Stimulated activated CD4-positive, alpha-beta T cell treated with anti-CD3 and anti-CD28 coated beads, Interleukin-12 subunit alpha, Interleukin-12 subunit beta, amount 100 ng/mL, for 4 hours (primary cell): ENCODE data around the gene DENND5B.
"Not testable (repeated sequence)": the region's sequence is repeated elsewhere in the genome, so short reads cannot be mapped to it uniquely, and the experiment has no call there.

ENCODE experiments used
- DNase-seq: peaks from one replicate; pipeline ENCODE4 v3.0.0-alpha.2; 2020

Gene DENND5B

GRCh38 chr12:31590642-31591379 is at the start of gene DENND5B:
TSS of gene DENND5B (minus strand) at chr12:31591136. CDS start at chr12:31590832, 304 bp downstream.
- peak; percentile 14 for DNase-seq

GRCh38 chr12:31634620-31635019 is 43.7 kb upstream of the DENND5B start:
- DNase-seq = no peak

- no peak for DNase-seq
These were observed 42.5 kb upstream of the DENND5B start for GRCh38 chr12:31633464-31633863.

- no peak for DNase-seq
These were observed 40.9 kb upstream of the DENND5B start for GRCh38 chr12:31631809-31632208.

GRCh38 chr12:31631023-31631724 is 40.2 kb upstream of the DENND5B start:
- DNase-seq = no peak

- no peak for DNase-seq
These were observed 39.1 kb upstream of the DENND5B start for GRCh38 chr12:31629756-31630732.

GRCh38 chr12:31627456-31628054 is 36.6 kb upstream of the DENND5B start:
- DNase-seq = no peak

- DNase-seq = no peak
These were observed 35.5 kb upstream of the DENND5B start for GRCh38 chr12:31626270-31626995.

GRCh38 chr12:31622038-31622437 is 31.1 kb upstream of the DENND5B start:
- no peak for DNase-seq

- no peak for DNase-seq
These were observed 29.4 kb upstream of the DENND5B start for GRCh38 chr12:31620311-31620710.

GRCh38 chr12:31618228-31619025 is 27.5 kb upstream of the DENND5B start:
- DNase-seq = no peak

GRCh38 chr12:31612819-31613218 is 21.9 kb upstream of the DENND5B start:
- DNase-seq = no peak

GRCh38 chr12:31608299-31608698 is 17.4 kb upstream of the DENND5B start:
- DNase-seq = not testable (repeated sequence)

- DNase-seq = no peak
These were observed 14.6 kb upstream of the DENND5B start for GRCh38 chr12:31605531-31605930.

- DNase-seq = no peak
These were observed 12.6 kb upstream of the DENND5B start for GRCh38 chr12:31603546-31604009.

GRCh38 chr12:31600750-31601149 is 9.8 kb upstream of the DENND5B start:
- DNase-seq = no peak

- no peak for DNase-seq
These were observed 9.3 kb upstream of the DENND5B start for GRCh38 chr12:31600252-31600651.

GRCh38 chr12:31599053-31599452 is 8.1 kb upstream of the DENND5B start:
- DNase-seq = no peak

GRCh38 chr12:31597066-31597465 is 6.1 kb upstream of the DENND5B start:
- no peak for DNase-seq

GRCh38 chr12:31594681-31595080 is 3.7 kb upstream of the DENND5B start:
- DNase-seq = no peak

GRCh38 chr12:31591380-31591901 is 505 bp upstream of the DENND5B start:
- no peak for DNase-seq
